Peyer's patch (tissue), 4 donors: ENCODE results near the gene AUP1.

Experiments used
- POLR2A ChIP-seq, 2 donors: fragments of 450-650 bp; IDR thresholded peaks; one replicate each; pipeline ENCODE4 v1.5.1; 2017; ENCODE audit warnings: antibody characterized with exemption in 2 of 2, mild to moderate bottlenecking in 2 of 2, moderate library complexity in 2 of 2
- TF ChIP-seq, protein P1 (sequence below), 6 experiments: fragments of 450-650 bp in 4 of 6; fragments of 200-600 bp in 2 of 6; sonication (generic) in 1 of 6; IDR thresholded peaks; one replicate each; pipeline ENCODE4 v1.5.1; 2017 to 2019; ENCODE audit warnings: antibody characterized with exemption in 6 of 6, mild to moderate bottlenecking in 3 of 6, moderate library complexity in 1 of 6

GRCh38 chr2:74572178-74572925, 42.8 kb upstream of the AUP1 start:
- TF ChIP-seq, protein P1, sequence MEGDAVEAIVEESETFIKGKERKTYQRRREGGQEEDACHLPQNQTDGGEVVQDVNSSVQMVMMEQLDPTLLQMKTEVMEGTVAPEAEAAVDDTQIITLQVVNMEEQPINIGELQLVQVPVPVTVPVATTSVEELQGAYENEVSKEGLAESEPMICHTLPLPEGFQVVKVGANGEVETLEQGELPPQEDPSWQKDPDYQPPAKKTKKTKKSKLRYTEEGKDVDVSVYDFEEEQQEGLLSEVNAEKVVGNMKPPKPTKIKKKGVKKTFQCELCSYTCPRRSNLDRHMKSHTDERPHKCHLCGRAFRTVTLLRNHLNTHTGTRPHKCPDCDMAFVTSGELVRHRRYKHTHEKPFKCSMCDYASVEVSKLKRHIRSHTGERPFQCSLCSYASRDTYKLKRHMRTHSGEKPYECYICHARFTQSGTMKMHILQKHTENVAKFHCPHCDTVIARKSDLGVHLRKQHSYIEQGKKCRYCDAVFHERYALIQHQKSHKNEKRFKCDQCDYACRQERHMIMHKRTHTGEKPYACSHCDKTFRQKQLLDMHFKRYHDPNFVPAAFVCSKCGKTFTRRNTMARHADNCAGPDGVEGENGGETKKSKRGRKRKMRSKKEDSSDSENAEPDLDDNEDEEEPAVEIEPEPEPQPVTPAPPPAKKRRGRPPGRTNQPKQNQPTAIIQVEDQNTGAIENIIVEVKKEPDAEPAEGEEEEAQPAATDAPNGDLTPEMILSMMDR (IDR thresholded peaks at IDR 0.05) = peak in 1 of 6 experiments; percentile 12
- TF ChIP-seq POLR2A (IDR thresholded peaks at IDR 0.05) = no peak
